ENCODE data around the gene ZNF236.

ZNF236 gene

DNA sequence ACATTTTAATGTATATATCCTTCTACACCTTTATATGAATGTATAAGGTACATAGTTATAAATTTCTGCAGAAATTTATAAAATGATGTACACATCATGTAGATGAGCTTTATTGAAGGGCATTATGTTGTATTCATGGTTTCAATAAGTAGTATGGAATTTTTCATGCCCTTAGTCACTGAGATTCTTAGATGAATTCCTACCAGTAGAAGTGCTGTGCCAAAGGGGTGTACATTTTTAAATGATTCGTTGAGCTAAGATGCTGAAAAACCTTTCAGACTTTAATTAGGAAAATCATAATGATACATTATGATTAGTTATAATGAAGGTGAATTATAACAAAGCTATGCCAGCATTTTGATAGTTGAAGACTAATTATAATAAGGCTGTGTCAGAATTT is 115.2 kb downstream of the ZNF236 start:
- no peak for TF ChIP-seq NFIC (IDR thresholded peaks at IDR 0.05)
- no peak for TF ChIP-seq CREB1 (IDR thresholded peaks at IDR 0.05; ENCODE audit: low read depth)
- TF ChIP-seq EGR1 (IDR thresholded peaks at IDR 0.05) = no peak
- no peak for TF ChIP-seq YY1 (IDR thresholded peaks at IDR 0.05; ENCODE audit: low read depth)
- TF ChIP-seq EP300 (IDR thresholded peaks at IDR 0.05; ENCODE audit: borderline replicate concordance) = no peak
- no peak for TF ChIP-seq TEAD4 (IDR thresholded peaks at IDR 0.05)
- no peak for TF ChIP-seq ZBTB7A (IDR thresholded peaks at IDR 0.05; ENCODE audit: low read depth)
- no peak for TF ChIP-seq CEBPB (IDR thresholded peaks at IDR 0.05)
- no peak for TF ChIP-seq TCF12 (IDR thresholded peaks at IDR 0.05; ENCODE audit: low read depth)

DNA sequence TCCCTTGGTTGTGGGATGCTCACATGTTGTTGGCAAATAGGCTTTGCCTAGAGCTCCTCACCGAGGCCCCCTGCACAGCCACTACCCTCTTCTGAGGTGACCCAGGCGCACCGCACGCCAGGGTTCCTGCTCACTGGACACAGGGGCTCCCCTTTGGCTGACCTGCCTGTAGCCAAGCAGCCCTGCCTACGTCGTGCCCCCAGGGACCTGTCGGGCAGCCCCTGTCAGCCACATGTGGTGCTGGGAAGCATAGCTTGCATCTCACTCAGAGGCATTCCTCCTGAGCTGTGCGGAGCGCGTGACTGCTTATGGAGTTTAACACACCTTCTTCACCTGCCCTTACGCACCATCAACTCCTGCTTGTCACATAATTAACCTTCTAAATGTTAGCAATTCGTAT is 116.3 kb downstream of the ZNF236 start:
- TF ChIP-seq ZBTB7A (IDR thresholded peaks at IDR 0.05; ENCODE audit: low read depth) (no peak), TAF1 (IDR thresholded peaks at IDR 0.05; ENCODE audit: low read depth) (no peak), YY1 (IDR thresholded peaks at IDR 0.05; ENCODE audit: low read depth) (no peak), EGR1 (IDR thresholded peaks at IDR 0.05) (no peak), FOXM1 (IDR thresholded peaks at IDR 0.05; ENCODE audit: borderline replicate concordance, low read depth) (no peak), EP300 (IDR thresholded peaks at IDR 0.05; ENCODE audit: borderline replicate concordance) (no peak), TEAD4 (IDR thresholded peaks at IDR 0.05) (no peak), TCF12 (IDR thresholded peaks at IDR 0.05; ENCODE audit: low read depth) (no peak)
- TF ChIP-seq, protein P1, sequence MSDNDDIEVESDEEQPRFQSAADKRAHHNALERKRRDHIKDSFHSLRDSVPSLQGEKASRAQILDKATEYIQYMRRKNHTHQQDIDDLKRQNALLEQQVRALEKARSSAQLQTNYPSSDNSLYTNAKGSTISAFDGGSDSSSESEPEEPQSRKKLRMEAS (IDR thresholded peaks at IDR 0.05) = no peak
- TF ChIP-seq, protein P2, sequence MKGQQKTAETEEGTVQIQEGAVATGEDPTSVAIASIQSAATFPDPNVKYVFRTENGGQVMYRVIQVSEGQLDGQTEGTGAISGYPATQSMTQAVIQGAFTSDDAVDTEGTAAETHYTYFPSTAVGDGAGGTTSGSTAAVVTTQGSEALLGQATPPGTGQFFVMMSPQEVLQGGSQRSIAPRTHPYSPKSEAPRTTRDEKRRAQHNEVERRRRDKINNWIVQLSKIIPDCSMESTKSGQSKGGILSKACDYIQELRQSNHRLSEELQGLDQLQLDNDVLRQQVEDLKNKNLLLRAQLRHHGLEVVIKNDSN (IDR thresholded peaks at IDR 0.05) = no peak

DNA sequence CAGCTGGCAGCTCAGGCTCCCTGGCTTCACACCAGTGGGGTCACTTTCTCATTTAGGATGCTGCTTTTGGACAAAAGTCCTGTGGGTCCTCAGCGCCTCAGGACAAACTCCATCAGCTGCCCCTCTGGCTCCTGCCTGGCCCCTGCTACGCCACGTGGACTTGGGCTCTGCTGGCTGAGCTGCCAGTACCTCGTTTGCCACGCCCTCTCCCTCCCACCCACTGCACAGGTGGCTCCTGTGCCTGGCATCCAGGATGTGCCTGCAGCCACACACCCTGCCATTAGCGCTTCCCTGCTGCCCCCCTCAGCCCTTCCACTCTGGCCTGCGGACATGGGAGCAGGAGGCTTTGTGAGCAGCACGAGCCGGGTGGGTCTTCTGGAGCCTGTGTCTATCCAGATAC is 118.9 kb downstream of the ZNF236 start:
- TF ChIP-seq TAF1 (IDR thresholded peaks at IDR 0.05; ENCODE audit: low read depth) = no peak
- TF ChIP-seq, protein P3, sequence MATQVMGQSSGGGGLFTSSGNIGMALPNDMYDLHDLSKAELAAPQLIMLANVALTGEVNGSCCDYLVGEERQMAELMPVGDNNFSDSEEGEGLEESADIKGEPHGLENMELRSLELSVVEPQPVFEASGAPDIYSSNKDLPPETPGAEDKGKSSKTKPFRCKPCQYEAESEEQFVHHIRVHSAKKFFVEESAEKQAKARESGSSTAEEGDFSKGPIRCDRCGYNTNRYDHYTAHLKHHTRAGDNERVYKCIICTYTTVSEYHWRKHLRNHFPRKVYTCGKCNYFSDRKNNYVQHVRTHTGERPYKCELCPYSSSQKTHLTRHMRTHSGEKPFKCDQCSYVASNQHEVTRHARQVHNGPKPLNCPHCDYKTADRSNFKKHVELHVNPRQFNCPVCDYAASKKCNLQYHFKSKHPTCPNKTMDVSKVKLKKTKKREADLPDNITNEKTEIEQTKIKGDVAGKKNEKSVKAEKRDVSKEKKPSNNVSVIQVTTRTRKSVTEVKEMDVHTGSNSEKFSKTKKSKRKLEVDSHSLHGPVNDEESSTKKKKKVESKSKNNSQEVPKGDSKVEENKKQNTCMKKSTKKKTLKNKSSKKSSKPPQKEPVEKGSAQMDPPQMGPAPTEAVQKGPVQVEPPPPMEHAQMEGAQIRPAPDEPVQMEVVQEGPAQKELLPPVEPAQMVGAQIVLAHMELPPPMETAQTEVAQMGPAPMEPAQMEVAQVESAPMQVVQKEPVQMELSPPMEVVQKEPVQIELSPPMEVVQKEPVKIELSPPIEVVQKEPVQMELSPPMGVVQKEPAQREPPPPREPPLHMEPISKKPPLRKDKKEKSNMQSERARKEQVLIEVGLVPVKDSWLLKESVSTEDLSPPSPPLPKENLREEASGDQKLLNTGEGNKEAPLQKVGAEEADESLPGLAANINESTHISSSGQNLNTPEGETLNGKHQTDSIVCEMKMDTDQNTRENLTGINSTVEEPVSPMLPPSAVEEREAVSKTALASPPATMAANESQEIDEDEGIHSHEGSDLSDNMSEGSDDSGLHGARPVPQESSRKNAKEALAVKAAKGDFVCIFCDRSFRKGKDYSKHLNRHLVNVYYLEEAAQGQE (IDR thresholded peaks at IDR 0.05; ENCODE audit: low read depth) = no peak
- TF ChIP-seq, protein P1 (IDR thresholded peaks at IDR 0.05) = 0 out of 2 replicates have a peak, but pooled peaks have one; percentile 17
- no peak for TF ChIP-seq FOXM1 (IDR thresholded peaks at IDR 0.05; ENCODE audit: borderline replicate concordance, low read depth)
- TF ChIP-seq YY1 (IDR thresholded peaks at IDR 0.05; ENCODE audit: low read depth) = no peak
- no peak for TF ChIP-seq NFIC (IDR thresholded peaks at IDR 0.05)

DNA sequence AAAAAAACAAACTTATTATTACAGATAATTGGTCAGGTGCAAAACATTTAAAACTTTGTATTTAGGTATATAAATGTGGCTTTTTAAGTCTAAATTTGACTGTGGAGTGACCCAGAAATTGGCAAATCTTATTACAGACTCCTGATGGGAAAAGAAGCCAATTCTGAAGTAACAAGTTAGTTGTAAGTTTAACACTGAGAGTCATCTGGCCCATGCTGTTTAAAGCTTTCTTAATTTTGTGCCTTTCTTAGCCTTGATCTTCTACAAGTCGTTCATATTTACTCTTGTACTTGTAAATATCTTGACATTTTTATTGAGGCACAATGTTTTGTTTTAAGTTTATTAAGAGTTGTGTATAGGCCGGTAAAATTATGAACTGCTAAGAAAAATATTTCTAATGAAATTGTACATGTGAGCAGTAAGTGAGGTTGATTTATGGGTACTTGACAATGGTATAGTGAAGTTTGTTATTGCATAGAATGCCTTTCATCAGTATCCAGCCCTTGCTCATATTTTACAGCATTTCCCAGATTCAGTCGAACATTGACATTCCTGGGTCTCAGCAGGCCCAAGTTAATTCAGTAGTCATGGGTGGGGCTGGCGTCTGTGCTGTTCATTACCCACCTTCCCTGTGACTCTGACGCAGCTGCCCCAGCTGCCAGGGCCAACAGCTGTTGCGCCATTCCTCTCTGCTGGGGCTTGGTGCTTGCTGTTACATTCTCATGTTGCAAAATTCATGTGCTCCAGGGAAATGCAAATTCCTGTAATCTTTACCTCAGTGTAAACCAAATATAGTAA is 121.4 kb downstream of the ZNF236 start:
- TF ChIP-seq NFIC (IDR thresholded peaks at IDR 0.05) (0 out of 2 replicates have a peak, but pooled peaks have one; percentile 28), TEAD4 (IDR thresholded peaks at IDR 0.05) (peak; percentile 61; the same call in 1 of the 2 replicates), CEBPB (IDR thresholded peaks at IDR 0.05) (peak; percentile 93), TAF1 (IDR thresholded peaks at IDR 0.05; ENCODE audit: low read depth) (no peak), FOXM1 (IDR thresholded peaks at IDR 0.05; ENCODE audit: borderline replicate concordance, low read depth) (no peak), TCF12 (IDR thresholded peaks at IDR 0.05; ENCODE audit: low read depth) (peak; percentile 59; the same call in 1 of the 2 replicates), CREB1 (IDR thresholded peaks at IDR 0.05; ENCODE audit: low read depth) (no peak), ZBTB7A (IDR thresholded peaks at IDR 0.05; ENCODE audit: low read depth) (no peak), EP300 (IDR thresholded peaks at IDR 0.05; ENCODE audit: borderline replicate concordance) (no peak; the same call in 1 of the 2 replicates), YY1 (IDR thresholded peaks at IDR 0.05; ENCODE audit: low read depth) (no peak)
- TF ChIP-seq, protein P3 (IDR thresholded peaks at IDR 0.05; ENCODE audit: low read depth) = no peak
- TF ChIP-seq, protein P1 (IDR thresholded peaks at IDR 0.05) = no peak

DNA sequence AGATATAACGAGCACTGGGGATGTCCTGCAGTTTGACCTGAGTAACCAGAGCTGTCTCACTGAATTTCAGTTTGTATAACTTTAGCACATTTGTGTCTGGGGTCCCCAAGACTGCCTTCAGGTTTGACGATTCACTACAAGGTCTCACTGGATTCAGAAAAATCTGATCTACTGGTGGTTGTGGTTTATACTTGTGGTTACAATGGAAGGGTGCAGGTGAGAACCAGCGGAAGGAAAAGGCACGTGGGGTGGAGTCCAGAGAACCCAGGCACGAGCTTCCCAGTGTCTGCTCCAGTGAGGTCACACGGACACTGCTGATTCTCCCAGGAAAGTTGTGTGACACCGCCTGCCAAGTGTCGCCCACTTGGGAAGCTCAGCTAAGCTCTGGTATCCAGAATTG is 126.0 kb downstream of the ZNF236 start:
- no peak for TF ChIP-seq TEAD4 (IDR thresholded peaks at IDR 0.05)
- TF ChIP-seq ZBTB7A (IDR thresholded peaks at IDR 0.05; ENCODE audit: low read depth) = no peak
- TF ChIP-seq CEBPB (IDR thresholded peaks at IDR 0.05) = no peak
- TF ChIP-seq, protein P3 (IDR thresholded peaks at IDR 0.05; ENCODE audit: low read depth) = no peak
- no peak for TF ChIP-seq YY1 (IDR thresholded peaks at IDR 0.05; ENCODE audit: low read depth)
- TF ChIP-seq, protein P2 (IDR thresholded peaks at IDR 0.05) = no peak
- no peak for TF ChIP-seq TCF12 (IDR thresholded peaks at IDR 0.05; ENCODE audit: low read depth)
- no peak for TF ChIP-seq EGR1 (IDR thresholded peaks at IDR 0.05)
- no peak for TF ChIP-seq NFIC (IDR thresholded peaks at IDR 0.05)
- TF ChIP-seq TAF1 (IDR thresholded peaks at IDR 0.05; ENCODE audit: low read depth) = no peak
- TF ChIP-seq, protein P1 (IDR thresholded peaks at IDR 0.05) = no peak
- no peak for TF ChIP-seq FOXM1 (IDR thresholded peaks at IDR 0.05; ENCODE audit: borderline replicate concordance, low read depth)
- no peak for TF ChIP-seq RAD21 (IDR thresholded peaks at IDR 0.05; ENCODE audit: low read depth)
- no peak for TF ChIP-seq EP300 (IDR thresholded peaks at IDR 0.05; ENCODE audit: borderline replicate concordance)
- TF ChIP-seq CREB1 (IDR thresholded peaks at IDR 0.05; ENCODE audit: low read depth) = no peak

All from Ishikawa (cell line).